DMS153 (cell line): ENCODE results near the gene DPY19L2.
"Not testable (repeated sequence)": the region's sequence is repeated elsewhere in the genome, so short reads cannot be mapped to it uniquely, and the experiment has no call there.

Source experiments
- DNase-seq: peaks from one replicate; lab custom pipeline; 2025; lab: John Stamatoyannopoulos, UW

DPY19L2 gene

GRCh38 chr12:63529641-63530040 is 138.7 kb downstream of the DPY19L2 start:
- DNase-seq = not testable (repeated sequence)

GRCh38 chr12:63525831-63526230 is 142.5 kb downstream of the DPY19L2 start:
- no peak for DNase-seq

GRCh38 chr12:63521706-63522105 is 146.6 kb downstream of the DPY19L2 start:
- no peak for DNase-seq
